ENCODE data around the gene UBE2I.

DNA sequence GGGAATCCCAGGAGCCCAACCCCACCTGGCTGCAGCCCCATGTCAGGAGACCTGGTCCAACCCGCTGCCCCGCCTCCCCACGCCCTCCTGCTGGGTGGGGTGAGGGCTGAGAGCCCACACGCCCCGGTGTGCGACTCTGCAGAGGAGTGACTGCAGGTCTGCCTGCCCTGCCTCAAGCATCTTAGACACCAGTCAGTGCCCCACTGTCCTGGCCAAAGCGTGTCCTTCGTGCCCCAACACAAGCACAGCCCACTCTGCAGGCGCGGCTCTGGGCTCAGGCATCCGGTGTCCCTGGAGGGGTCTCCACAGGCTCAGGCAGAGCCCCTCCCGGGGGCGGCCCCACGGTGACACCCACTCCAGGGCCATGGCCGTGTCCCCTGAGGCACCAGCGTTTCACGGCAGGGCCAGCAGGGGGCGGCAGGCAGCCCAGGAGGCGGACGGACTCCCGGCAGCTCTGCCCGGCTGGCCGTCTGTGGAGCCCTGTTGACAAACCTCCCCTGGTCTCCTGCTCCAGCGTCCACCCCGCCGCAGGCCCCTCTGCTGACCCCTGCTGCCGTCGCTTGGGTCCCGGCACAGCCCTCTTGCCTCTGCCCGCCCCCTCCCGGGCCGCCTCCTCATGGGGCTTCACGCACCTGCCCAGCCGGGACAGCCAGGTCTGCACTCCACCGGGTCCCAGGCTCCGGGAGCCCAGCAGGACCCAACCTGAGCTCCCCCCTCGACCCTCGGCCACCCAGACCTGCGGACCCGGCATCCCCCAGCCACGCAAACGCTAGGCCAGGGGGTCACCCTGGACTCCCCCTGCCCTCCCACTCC is 8.6 kb upstream of the UBE2I start:
- peak; percentile 98 for TF ChIP-seq CTCF (IDR thresholded peaks at IDR 0.05)
- TF ChIP-seq SIN3A (IDR thresholded peaks at IDR 0.05; ENCODE audit: borderline replicate concordance, insufficient read depth, low read depth, low read length), result no peak
- TF ChIP-seq POLR2AphosphoS5 (IDR thresholded peaks at IDR 0.05; ENCODE audit: low read depth, low read length), result no peak
- TF ChIP-seq TCF7L2 (IDR thresholded peaks at IDR 0.05; ENCODE audit: low read depth, low read length), result no peak
- TF ChIP-seq, protein P1, sequence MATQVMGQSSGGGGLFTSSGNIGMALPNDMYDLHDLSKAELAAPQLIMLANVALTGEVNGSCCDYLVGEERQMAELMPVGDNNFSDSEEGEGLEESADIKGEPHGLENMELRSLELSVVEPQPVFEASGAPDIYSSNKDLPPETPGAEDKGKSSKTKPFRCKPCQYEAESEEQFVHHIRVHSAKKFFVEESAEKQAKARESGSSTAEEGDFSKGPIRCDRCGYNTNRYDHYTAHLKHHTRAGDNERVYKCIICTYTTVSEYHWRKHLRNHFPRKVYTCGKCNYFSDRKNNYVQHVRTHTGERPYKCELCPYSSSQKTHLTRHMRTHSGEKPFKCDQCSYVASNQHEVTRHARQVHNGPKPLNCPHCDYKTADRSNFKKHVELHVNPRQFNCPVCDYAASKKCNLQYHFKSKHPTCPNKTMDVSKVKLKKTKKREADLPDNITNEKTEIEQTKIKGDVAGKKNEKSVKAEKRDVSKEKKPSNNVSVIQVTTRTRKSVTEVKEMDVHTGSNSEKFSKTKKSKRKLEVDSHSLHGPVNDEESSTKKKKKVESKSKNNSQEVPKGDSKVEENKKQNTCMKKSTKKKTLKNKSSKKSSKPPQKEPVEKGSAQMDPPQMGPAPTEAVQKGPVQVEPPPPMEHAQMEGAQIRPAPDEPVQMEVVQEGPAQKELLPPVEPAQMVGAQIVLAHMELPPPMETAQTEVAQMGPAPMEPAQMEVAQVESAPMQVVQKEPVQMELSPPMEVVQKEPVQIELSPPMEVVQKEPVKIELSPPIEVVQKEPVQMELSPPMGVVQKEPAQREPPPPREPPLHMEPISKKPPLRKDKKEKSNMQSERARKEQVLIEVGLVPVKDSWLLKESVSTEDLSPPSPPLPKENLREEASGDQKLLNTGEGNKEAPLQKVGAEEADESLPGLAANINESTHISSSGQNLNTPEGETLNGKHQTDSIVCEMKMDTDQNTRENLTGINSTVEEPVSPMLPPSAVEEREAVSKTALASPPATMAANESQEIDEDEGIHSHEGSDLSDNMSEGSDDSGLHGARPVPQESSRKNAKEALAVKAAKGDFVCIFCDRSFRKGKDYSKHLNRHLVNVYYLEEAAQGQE (IDR thresholded peaks at IDR 0.05; ENCODE audit: insufficient read depth in 1 of 2, low read depth in 2 of 2, low read length in 1 of 2), result no peak
